ENCODE measurements around the gene MTCH1. TPM values are rescaled to one million over a fixed set of nuclear protein-coding genes. Genes with fewer than 3 reads are reported as not detected.

Gene MTCH1
- total and polyA plus RNA-seq, 9 of the 15 experiments (the other 6 are each of a cell fraction or from before 2014, with no cell fraction given) = 7.9 to 161 (median 118) TPM

GRCh38 chr6:37021356-37022129 is 35.5 kb upstream of the MTCH1 start:
- in situ Hi-C loops (cut with MboI) = loop anchor here (5.0 to 25.0 kb wide), 4 partner anchors 153 to 1466 kb away; partner anchors contain the start of gene PIM1
- no peaks in the 10 kb centered on the region for H3K27me3 ChIP-seq (ENCODE audit: control insufficient read depth in 2 of 2, insufficient read depth in 2 of 2, low read length in 2 of 2)
- BruUV-seq (replicated peaks) = no TSS peak
- peaks cover 13 to 37% of the 10 kb centered on the region in 2 experiments for H3K4me1 ChIP-seq (replicated peaks in 1 of 2; ENCODE audit: control insufficient read depth in 2 of 2, insufficient read depth in 2 of 2, low read length in 2 of 2)
- peak overlapping the region; percentile 26; the same call in 1 of the 2 replicates for H2AFZ ChIP-seq (ENCODE audit: low read depth, low read length)
- H3K9me3 ChIP-seq (replicated peaks; ENCODE audit: control insufficient read depth, insufficient read depth, low read depth, low read length) = no peaks in the 10 kb centered on the region
- no peak overlapping the region for H3K27ac ChIP-seq (ENCODE audit: extremely low read depth, low read depth, low read length)
- peaks cover 4% of the 10 kb centered on the region; the same call in 1 of the 2 replicates for H4K20me1 ChIP-seq (replicated peaks; ENCODE audit: control insufficient read depth, insufficient read depth, low read length)
- H3K4me2 ChIP-seq (ENCODE audit: insufficient read depth, low read length) = no peak overlapping the region
- DNase-seq (ENCODE audit: extremely low read depth in 1 of 4, low spot score in 3 of 4) (peak in 2 of 4 experiments; percentile 74 to 88), FAIRE-seq (peak; percentile 93), ATAC-seq (peak; percentile 73)
- peaks cover 3% of the 10 kb centered on the region for H3K9me1 ChIP-seq (ENCODE audit: control insufficient read depth, insufficient read depth, low read length)
- ChIA-PET POLR2A (interaction anchor here (0.6 to 1.4 kb wide), 7 partner anchors 146 to 412 kb away, joined by 3 to 6 read pairs (median 4); no protein-coding TSS in a partner anchor), CTCF (ENCODE audit: low intra/inter-chr PET ratio) (interaction anchor here (0.6 to 9.7 kb wide), 10 partner anchors 30 to 838 kb away, joined by 3 to 204 read pairs (median 4); partner anchors contain the start of gene PIM1)
- H3K4me3 ChIP-seq = no peak overlapping the region
- no peaks in the 10 kb centered on the region for H3K36me3 ChIP-seq (ENCODE audit: control insufficient read depth, insufficient read depth, low read length)
- H3K9ac ChIP-seq (ENCODE audit: insufficient read depth in 1 of 2, low read depth in 2 of 2, low read length in 2 of 2) = no peak overlapping the region
- no peaks in the 10 kb centered on the region for H3K79me2 ChIP-seq (ENCODE audit: control insufficient read depth, insufficient read depth, low read length)
- WGBS (ENCODE audit: insufficient coverage, low coverage, missing lambda C conversion rate) = 47% methylated on average over 14 of the region's 14 CpGs
- intact Hi-C loops (cut with micrococcal nuclease) = loop anchor here (10.0 kb wide), 2 partner anchors 463 to 673 kb away; partner anchors contain the start of gene MDGA1
- TF ChIP-seq DMBX1 (CRISPR knock-in tag; IDR thresholded peaks at IDR 0.05; ENCODE audit: borderline replicate concordance) (no peak), ZNF398 (CRISPR knock-in tag; IDR thresholded peaks at IDR 0.05) (no peak), ARNT (IDR thresholded peaks at IDR 0.05) (peak in 1 of 2 experiments; percentile 62; a peak in 1 of 4 replicates), ATF1 (CRISPR knock-in tag; IDR thresholded peaks at IDR 0.05) (no peak), ATF1 (tag; IDR thresholded peaks at IDR 0.05) (peak; percentile 14; the same call in 1 of the 2 replicates), KLF13 (tag; IDR thresholded peaks at IDR 0.05; ENCODE audit: borderline replicate concordance, low read depth) (no peak), RBM34 (IDR thresholded peaks at IDR 0.05; ENCODE audit: borderline replicate concordance, insufficient read depth, low read length) (no peak), RCOR1 (IDR thresholded peaks at IDR 0.05; ENCODE audit: borderline replicate concordance in 1 of 2, low read depth in 2 of 2, low read length in 2 of 2) (peak; percentile 94 to 98; a peak in 3 of 4 replicates), HDAC1 (IDR thresholded peaks at IDR 0.05) (peak in 1 of 2 experiments; percentile 97; a peak in 2 of 4 replicates), MAFK (IDR thresholded peaks at IDR 0.05; ENCODE audit: low read length) (peak; percentile 50; the same call in 1 of the 2 replicates), SUPT5H (IDR thresholded peaks at IDR 0.05) (no peak), MEIS2 (IDR thresholded peaks at IDR 0.05; ENCODE audit: partially characterized antibody) (peak; percentile 81), ZNF785 (CRISPR knock-in tag; IDR thresholded peaks at IDR 0.05) (no peak), JUND (IDR thresholded peaks at IDR 0.05; ENCODE audit: borderline replicate concordance, low read depth, low read length) (peak; percentile 74), JUND (tag; IDR thresholded peaks at IDR 0.05; ENCODE audit: borderline replicate concordance, low read depth, low read length) (peak; percentile 72; the same call in 1 of the 3 replicates), C11orf30 (IDR thresholded peaks at IDR 0.05; ENCODE audit: low read depth) (peak; percentile 65), ARID1B (IDR thresholded peaks at IDR 0.05) (peak; percentile 56)
- TF ChIP-seq, protein P1, sequence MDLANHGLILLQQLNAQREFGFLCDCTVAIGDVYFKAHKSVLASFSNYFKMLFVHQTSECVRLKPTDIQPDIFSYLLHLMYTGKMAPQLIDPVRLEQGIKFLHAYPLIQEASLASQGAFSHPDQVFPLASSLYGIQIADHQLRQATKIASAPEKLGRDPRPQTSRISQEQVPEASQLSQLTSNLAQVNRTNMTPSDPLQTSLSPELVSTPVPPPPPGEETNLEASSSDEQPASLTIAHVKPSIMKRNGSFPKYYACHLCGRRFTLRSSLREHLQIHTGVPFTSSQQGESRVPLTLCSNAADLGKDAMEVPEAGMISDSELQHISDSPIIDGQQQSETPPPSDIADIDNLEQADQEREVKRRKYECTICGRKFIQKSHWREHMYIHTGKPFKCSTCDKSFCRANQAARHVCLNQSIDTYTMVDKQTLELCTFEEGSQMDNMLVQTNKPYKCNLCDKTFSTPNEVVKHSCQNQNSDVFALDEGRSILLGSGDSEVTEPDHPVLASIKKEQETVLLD (IDR thresholded peaks at IDR 0.05) = peak; percentile 20; the same call in 1 of the 2 replicates
